Right lobe of liver (tissue), 4 donors: ENCODE measurements around the gene DUSP7.

Source experiments
- CTCF ChIP-seq, 4 donors: fragments of 200-600 bp in 3 of 4; fragments of 450-650 bp in 1 of 4; IDR thresholded peaks; one replicate each; pipeline versions ENCODE4 v1.5.1 to v1.8.0; 2016 to 2022; ENCODE audit warnings: antibody characterized with exemption in 4 of 4, mild to moderate bottlenecking in 2 of 4
- POLR2A ChIP-seq: fragments of 450-650 bp; IDR thresholded peaks from one replicate; pipeline ENCODE4 v1.6.1; 2017; ENCODE audit warnings: antibody characterized with exemption, mild to moderate bottlenecking
- donor health status: DM: no; HTN: no; CAD: no.
- donor health status: DM: no; HTN: no; CAD: no.
- donor health status: DM: no; HTN: yes; CAD: no.

GRCh38 chr3:52063026-52063723 is 6.8 kb upstream of the DUSP7 start:
- TF ChIP-seq CTCF (IDR thresholded peaks at IDR 0.05): no peak
- no peak for TF ChIP-seq POLR2A
